ENCODE data around the gene MED15. TPM values are rescaled to one million over a fixed set of nuclear protein-coding genes. Genes with fewer than 3 reads are reported as not detected.
A peak's percentile ranks its signal among the peaks of the same experiment; 100 is the strongest.

Gene MED15
- total and polyA plus RNA-seq, 3 donors from 2014 or later, result 71.0 to 101 (median 81.6) TPM

DNA sequence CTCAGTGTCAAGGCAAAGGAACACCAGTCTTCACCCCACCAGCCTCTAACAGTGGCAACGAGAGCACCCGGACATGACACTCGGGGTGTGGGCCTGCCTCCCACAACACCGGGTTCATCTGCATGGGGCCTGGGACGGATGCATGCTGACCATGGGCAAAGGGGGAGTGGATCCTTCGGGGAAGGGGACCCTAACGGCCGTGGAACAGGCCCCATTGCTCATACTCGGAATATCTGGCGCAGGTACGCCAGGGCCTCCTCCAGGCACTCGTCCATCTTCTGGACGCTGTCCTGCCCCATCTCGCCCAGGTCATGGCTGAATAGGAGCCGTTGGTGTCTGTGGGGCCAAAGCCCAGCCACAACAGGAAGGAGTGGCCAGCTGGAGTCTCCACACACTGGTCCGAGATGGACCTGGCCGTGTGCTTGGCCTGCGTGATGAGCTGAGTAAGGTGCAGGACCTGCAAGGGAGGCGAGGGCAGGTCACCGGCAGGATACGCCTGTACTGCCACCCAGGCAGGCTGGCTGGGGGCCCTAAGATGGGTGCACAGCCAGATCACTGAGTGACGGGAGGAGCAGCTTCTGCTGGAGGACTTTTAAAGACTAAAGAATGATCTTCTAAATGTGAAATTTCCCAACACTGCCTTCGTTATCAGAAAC lies 96.8 kb downstream of the MED15 start:
- intact Hi-C loops (cut with DNase I; ENCODE audit: low total_unique reads), result no loop called here
- DNase-seq, result no peak

GRCh38 chr22:20604776-20605221 lies 97.4 kb downstream of the MED15 start:
- Histone ChIP-seq H3K4me3 (no peak overlapping the region), H3K27me3 (no peaks in the 10 kb centered on the region), H3K4me1 (no peaks in the 10 kb centered on the region), H3K9me3 (no peaks in the 10 kb centered on the region), H3K27ac (no peak overlapping the region), H3K36me3 (ENCODE audit: low read depth, missing control alignments) (no peaks in the 10 kb centered on the region)
- TF ChIP-seq POLR2A (IDR thresholded peaks at IDR 0.05), result no peak
- TF ChIP-seq, protein P1, sequence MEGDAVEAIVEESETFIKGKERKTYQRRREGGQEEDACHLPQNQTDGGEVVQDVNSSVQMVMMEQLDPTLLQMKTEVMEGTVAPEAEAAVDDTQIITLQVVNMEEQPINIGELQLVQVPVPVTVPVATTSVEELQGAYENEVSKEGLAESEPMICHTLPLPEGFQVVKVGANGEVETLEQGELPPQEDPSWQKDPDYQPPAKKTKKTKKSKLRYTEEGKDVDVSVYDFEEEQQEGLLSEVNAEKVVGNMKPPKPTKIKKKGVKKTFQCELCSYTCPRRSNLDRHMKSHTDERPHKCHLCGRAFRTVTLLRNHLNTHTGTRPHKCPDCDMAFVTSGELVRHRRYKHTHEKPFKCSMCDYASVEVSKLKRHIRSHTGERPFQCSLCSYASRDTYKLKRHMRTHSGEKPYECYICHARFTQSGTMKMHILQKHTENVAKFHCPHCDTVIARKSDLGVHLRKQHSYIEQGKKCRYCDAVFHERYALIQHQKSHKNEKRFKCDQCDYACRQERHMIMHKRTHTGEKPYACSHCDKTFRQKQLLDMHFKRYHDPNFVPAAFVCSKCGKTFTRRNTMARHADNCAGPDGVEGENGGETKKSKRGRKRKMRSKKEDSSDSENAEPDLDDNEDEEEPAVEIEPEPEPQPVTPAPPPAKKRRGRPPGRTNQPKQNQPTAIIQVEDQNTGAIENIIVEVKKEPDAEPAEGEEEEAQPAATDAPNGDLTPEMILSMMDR (IDR thresholded peaks at IDR 0.05), result no peak
- intact Hi-C loops (cut with DNase I; ENCODE audit: low total_unique reads), result no loop called here
- DNase-seq, result no peak
- 82 to 89% methylated on average over 11 to 18 of the region's 18 CpGs for WGBS, 2 donors

More for the DNA sequence above, 96.8 kb downstream of the MED15 start:
- TF ChIP-seq, protein P1 (IDR thresholded peaks at IDR 0.05), result no peak
- no peak for TF ChIP-seq POLR2A (IDR thresholded peaks at IDR 0.05)
- Histone ChIP-seq H3K36me3 (ENCODE audit: low read depth, missing control alignments) (no peaks in the 10 kb centered on the region), H3K9me3 (no peaks in the 10 kb centered on the region), H3K4me3 (no peak overlapping the region), H3K27me3 (no peaks in the 10 kb centered on the region), H3K27ac (no peak overlapping the region), H3K4me1 (no peaks in the 10 kb centered on the region)
- 82 to 89% methylated on average over 11 to 20 of the region's 23 CpGs for WGBS, 2 donors

DNA sequence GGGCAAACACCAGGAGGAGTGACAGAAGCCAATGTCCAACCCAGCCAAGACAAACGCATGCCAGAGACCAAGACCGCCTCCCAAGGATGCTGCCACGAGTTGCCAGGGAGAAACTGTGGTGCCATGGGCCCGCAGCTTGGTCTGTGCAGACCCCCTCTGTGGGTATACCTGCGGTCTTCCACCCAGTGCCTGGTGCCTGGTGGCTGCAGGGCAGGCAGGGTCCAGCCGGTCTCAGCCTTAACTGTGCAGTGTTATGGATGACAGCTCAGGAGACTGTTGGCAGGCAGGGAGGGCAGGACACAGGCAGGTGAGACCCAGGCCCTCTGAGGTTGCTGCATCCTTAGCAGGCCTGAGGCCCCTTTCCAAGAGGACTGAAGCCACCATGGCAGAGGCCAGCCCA lies 97.9 kb downstream of the MED15 start:
- H3K4me1 ChIP-seq, result no peaks in the 10 kb centered on the region
- no peaks in the 10 kb centered on the region for H3K9me3 ChIP-seq
- H3K36me3 ChIP-seq (ENCODE audit: low read depth, missing control alignments), result no peaks in the 10 kb centered on the region
- TF ChIP-seq, protein P1 (IDR thresholded peaks at IDR 0.05), result no peak
- no peak for TF ChIP-seq POLR2A (IDR thresholded peaks at IDR 0.05)
- DNase-seq, result no peak
- H3K4me3 ChIP-seq, result no peak overlapping the region
- no peaks in the 10 kb centered on the region for H3K27me3 ChIP-seq
- H3K27ac ChIP-seq, result no peak overlapping the region
- intact Hi-C loops (cut with DNase I; ENCODE audit: low total_unique reads), result no loop called here
- 93% methylated on average over 6 of the region's 6 CpGs; no CpG with 5 or more reads in 1 of the 2 donors for WGBS, 2 donors

- TF ChIP-seq, protein P1 (IDR thresholded peaks at IDR 0.05), result peak in 2 of 3 experiments; percentile 10 to 56
- TF ChIP-seq POLR2A (IDR thresholded peaks at IDR 0.05), result no peak
- H3K4me3 ChIP-seq, result no peak overlapping the region
- 60% methylated on average over 2 to 12 of the region's 13 CpGs for WGBS, 2 donors
- DNase-seq, result peak; percentile 56
- intact Hi-C loops (cut with DNase I; ENCODE audit: low total_unique reads), result no loop called here
- H3K27ac ChIP-seq, result no peak overlapping the region
- H3K4me1 ChIP-seq, result no peaks in the 10 kb centered on the region
- no peaks in the 10 kb centered on the region for H3K9me3 ChIP-seq
- no peaks in the 10 kb centered on the region for H3K27me3 ChIP-seq
- no peaks in the 10 kb centered on the region for H3K36me3 ChIP-seq (ENCODE audit: low read depth, missing control alignments)
These were observed 98.8 kb downstream of the MED15 start for GRCh38 chr22:20606041-20606783.
